HepG2 (cell line): Measurements from ENCODE around the gene COL4A2. TPM values are rescaled to one million over a fixed set of nuclear protein-coding genes. Genes with fewer than 3 reads are reported as not detected.

Source experiments
- ATAC-seq: fragments of 200-7000 bp; cut with Tn5 transposase; 3 replicates; pipeline ENCODE4 v1.9.1; 2020; ENCODE audit warnings: mild to moderate bottlenecking, moderate library complexity
- BruUV-seq: library from RNA; stranded (reverse); fragments of 400-500 nt; replicated peaks from 2 replicates; lab custom pipeline; 2021; lab: Mats Ljungman, UMichigan
- CTCF ChIA-PET: fragments of 300-600 bp; formaldehyde crosslinking; extraction: SDS; loops from one replicate; lab custom pipeline; 2021; ENCODE audit warnings: low total read pairs, inconsistent platforms, low intra/inter-chr PET ratio; lab: Yijun Ruan, JAX
- POLR2A ChIA-PET: fragments of 350-600 bp; sonication (Branson Sonifier 250); formaldehyde crosslinking; loops from one replicate; lab custom pipeline; 2020; ENCODE audit warnings: antibody characterized with exemption, inconsistent platforms; lab: Yijun Ruan, JAX
- DNase-seq: peaks from one replicate; pipeline ENCODE4 v3.0.0-alpha.2; 2015; ENCODE audit warnings: low spot score
- FAIRE-seq: peaks from 3 replicates; lab custom pipeline; 2011; peaks lifted over from hg19 to GRCh38; lab: Jason Lieb, UNC
- H2AFZ ChIP-seq: one replicate; pipeline ENCODE4 v1.6.1; 2011; ENCODE audit warnings: low read length, inconsistent platforms
- H3K27ac ChIP-seq: fragments of 300-600 bp; 3 replicates; pipeline ENCODE4 v1.8.0; 2011; ENCODE audit warnings: mixed run types, mild to moderate bottlenecking, mixed read lengths, low read length, inconsistent platforms; ENCODE audit not compliant: insufficient read depth; ENCODE audit errors: extremely low read length
- H3K27me3 ChIP-seq, 2 experiments: fragments of 200-600 bp in 1 of 2; 2 replicates in 1 of 2; 3 replicates in 1 of 2; pipeline versions ENCODE4 v1.6.0 to v1.8.0; 2011; ENCODE audit warnings: low read length in 2 of 2, mild to moderate bottlenecking in 2 of 2, moderate library complexity in 2 of 2, inconsistent platforms in 1 of 2; ENCODE audit not compliant: insufficient read depth in 2 of 2, control insufficient read depth in 1 of 2
- H3K36me3 ChIP-seq, 2 experiments: fragments of 200-600 bp in 1 of 2; replicated peaks in 1 of 2; 2 replicates in 1 of 2; 3 replicates in 1 of 2; pipeline versions ENCODE4 v1.5.1 to v1.8.0; 2011; ENCODE audit warnings: low read length in 2 of 2, inconsistent platforms in 1 of 2; ENCODE audit not compliant: insufficient read depth in 2 of 2, control insufficient read depth in 1 of 2
- H3K4me1 ChIP-seq: 2 replicates; pipeline ENCODE4 v1.5.1; 2012; ENCODE audit warnings: low read length, inconsistent platforms; ENCODE audit not compliant: insufficient read depth
- H3K4me2 ChIP-seq: 2 replicates; pipeline ENCODE4 v1.6.0; 2011; ENCODE audit warnings: low read depth, low read length, inconsistent platforms
- H3K4me3 ChIP-seq, 3 experiments: fragments of 200-600 bp in 1 of 3; sonication (generic), shearing (Covaris generic) in 1 of 3; replicated peaks in 1 of 3; 2 replicates each; pipeline ENCODE4 v1.5.1; 2011 to 2016; ENCODE audit warnings: low read length in 3 of 3, inconsistent platforms in 2 of 3, low read depth in 2 of 3, mild to moderate bottlenecking in 2 of 3, control low read depth in 1 of 3, mixed read lengths in 1 of 3; ENCODE audit not compliant: insufficient read depth in 1 of 3
- H3K79me2 ChIP-seq: one replicate; pipeline ENCODE4 v1.6.1; 2011; ENCODE audit warnings: low read length, inconsistent platforms; ENCODE audit not compliant: insufficient read depth
- H3K9ac ChIP-seq: 2 replicates; pipeline ENCODE4 v1.6.0; 2011; ENCODE audit warnings: mild to moderate bottlenecking, low read depth, low read length, inconsistent platforms; ENCODE audit not compliant: insufficient read depth
- H3K9me3 ChIP-seq: 2 replicates; pipeline ENCODE4 v1.5.1; 2012; ENCODE audit warnings: mild to moderate bottlenecking, low read length
- H4K20me1 ChIP-seq: 2 replicates; pipeline ENCODE4 v1.6.0; 2011; ENCODE audit warnings: inconsistent platforms, mild to moderate bottlenecking, low read length, moderate library complexity; ENCODE audit not compliant: insufficient read depth
- BRCA1 ChIP-seq: sonication (generic); formaldehyde crosslinking; IDR thresholded peaks from 2 replicates; pipeline ENCODE4 v1.4.0; 2020; ENCODE audit warnings: missing genetic modification reagents
- EEA1 ChIP-seq: sonication (generic); formaldehyde crosslinking; IDR thresholded peaks from 2 replicates; pipeline ENCODE4 v1.5.1; 2020; ENCODE audit warnings: mild to moderate bottlenecking, missing genetic modification reagents, borderline replicate concordance
- ESRRA ChIP-seq: sonication (generic); formaldehyde crosslinking; IDR thresholded peaks from 2 replicates; pipeline ENCODE4 v1.5.1; 2020; ENCODE audit warnings: mild to moderate bottlenecking, low read depth, missing genetic modification reagents
- FOSL2 ChIP-seq: sonication (generic); formaldehyde crosslinking; IDR thresholded peaks from 2 replicates; pipeline ENCODE4 v1.4.0; 2020; ENCODE audit warnings: missing genetic modification reagents
- FOXK2 ChIP-seq: fragments of 450-650 bp; IDR thresholded peaks from 2 replicates; pipeline ENCODE4 v1.6.1; 2016
- HINFP ChIP-seq: sonication (generic); formaldehyde crosslinking; IDR thresholded peaks from 2 replicates; pipeline ENCODE4 v1.4.0; 2020; ENCODE audit warnings: low read depth, mild to moderate bottlenecking, missing genetic modification reagents
- KDM5B ChIP-seq: sonication (generic); formaldehyde crosslinking; IDR thresholded peaks from 2 replicates; pipeline ENCODE4 v1.4.0; 2020; ENCODE audit warnings: missing genetic modification reagents, mild to moderate bottlenecking, borderline replicate concordance
- KMT2A ChIP-seq: sonication (generic); formaldehyde crosslinking; IDR thresholded peaks from 2 replicates; pipeline ENCODE4 v1.4.0; 2020; ENCODE audit warnings: missing genetic modification reagents
- LBX2 ChIP-seq: sonication (generic); formaldehyde crosslinking; IDR thresholded peaks from 2 replicates; pipeline ENCODE4 v1.5.0; 2020; ENCODE audit warnings: missing genetic modification reagents, mild to moderate bottlenecking, borderline replicate concordance
- MYPOP ChIP-seq: sonication (generic); formaldehyde crosslinking; IDR thresholded peaks from 2 replicates; pipeline ENCODE4 v1.8.1; 2023; ENCODE audit warnings: mild to moderate bottlenecking, moderate library complexity, missing genetic modification reagents
- TRAFD1 ChIP-seq: sonication (generic); formaldehyde crosslinking; IDR thresholded peaks from 2 replicates; pipeline ENCODE4 v1.5.1; 2020; ENCODE audit warnings: missing genetic modification reagents, mild to moderate bottlenecking, borderline replicate concordance
- YEATS4 ChIP-seq: sonication (generic); formaldehyde crosslinking; IDR thresholded peaks from 2 replicates; pipeline ENCODE4 v1.4.0; 2020; ENCODE audit warnings: missing genetic modification reagents, borderline replicate concordance
- ZBTB7B ChIP-seq: sonication (generic); formaldehyde crosslinking; IDR thresholded peaks from 2 replicates; pipeline ENCODE4 v1.4.0; 2020; ENCODE audit warnings: missing genetic modification reagents
- ZFP82 ChIP-seq: sonication (generic); formaldehyde crosslinking; IDR thresholded peaks from 2 replicates; pipeline ENCODE4 v1.5.1; 2020; ENCODE audit warnings: mild to moderate bottlenecking, missing genetic modification reagents, borderline replicate concordance
- ZNF572 ChIP-seq: sonication (generic); formaldehyde crosslinking; IDR thresholded peaks from 2 replicates; pipeline ENCODE4 v1.5.1; 2020; ENCODE audit warnings: mild to moderate bottlenecking, missing genetic modification reagents
- ZNF7 ChIP-seq: IDR thresholded peaks from 2 replicates; pipeline ENCODE4 v1.6.1; 2016; ENCODE audit warnings: missing biosample characterization, missing genetic modification reagents
- ZNF839 ChIP-seq: sonication (generic); formaldehyde crosslinking; IDR thresholded peaks from 2 replicates; pipeline ENCODE4 v1.4.0; 2020; ENCODE audit warnings: missing genetic modification reagents, mild to moderate bottlenecking, borderline replicate concordance
- ZSCAN12 ChIP-seq: sonication (generic); formaldehyde crosslinking; IDR thresholded peaks from 2 replicates; pipeline ENCODE4 v1.9.0; 2021; ENCODE audit warnings: mild to moderate bottlenecking, missing genetic modification reagents
- WGBS: methylation state at CpG from one replicate; pipeline ENCODE4 v1.1.6; 2017; ENCODE audit warnings: low lambda C conversion rate; 5-methylcytosine and 5-hydroxymethylcytosine counted together
- in situ Hi-C: cut with HindIII; loops from 2 replicates; pipeline ENCODE4 v1.10.0; 2017; ENCODE audit warnings: low pct_unique_long_range_greater_than_20kb; ENCODE audit not compliant: extremely low pct_ligation_motif_present
- intact Hi-C: fragments of 100-400 bp; cut with micrococcal nuclease; formaldehyde crosslinking; loops from one replicate; pipeline ENCODE4 v1.10.0; 2022; ENCODE audit not compliant: unreplicated experiment
- polyA plus RNA-seq, 8 experiments: library from polyadenylated mRNA; depleted of rRNA in 3 of 8; stranded (reverse) in 7 of 8; unstranded in 1 of 8; fragments of >200 nt; fragmentation: Illumina TruSeq in 4 of 8; extraction: Trizol in 4 of 8; gene quantifications; 2 replicates each; pipeline versions ENCODE4 v1.2.1 to v1.2.3, GENCODE V29; 2011 to 2016; ENCODE audit warnings: low read depth in 4 of 8, missing spikeins in 1 of 8, mixed read lengths in 1 of 8; ENCODE audit not compliant: insufficient read depth in 1 of 8
- total RNA-seq, 5 experiments: library from RNA; depleted of rRNA; stranded (reverse); fragments of >200 nt; fragmentation: Illumina TruSeq; extraction: Trizol; gene quantifications; 2 replicates each; pipeline ENCODE4 v1.2.3, GENCODE V29; 2016; ENCODE audit warnings: low read depth in 1 of 5

COL4A2 gene
- total and polyA plus RNA-seq, 2 of the 13 experiments (the other 11 are each of a cell fraction or from before 2014, with no cell fraction given), result 0.22 to 1.9 TPM

GRCh38 chr13:110503979-110504499 lies 197.0 kb downstream of the COL4A2 start:
- ATAC-seq, result peak; percentile 12; the same call in 1 of the 3 replicates
- WGBS, result 94% methylated on average over 9 of the region's 18 CpGs
- H3K27me3 ChIP-seq, result 0 out of 5 replicates have a peak, but pooled peaks cover 0 to 5% of the 10 kb centered on the region in 2 experiments
- no peak overlapping the region for H3K9ac ChIP-seq
- H3K4me3 ChIP-seq, result no peak overlapping the region
- in situ Hi-C loops, result no loop called here
- no TSS peak for BruUV-seq
- no peaks in the 10 kb centered on the region for H3K79me2 ChIP-seq
- no peak for DNase-seq
- no peaks in the 10 kb centered on the region; the same call in 1 of the 2 replicates for H3K9me3 ChIP-seq
- no peaks in the 10 kb centered on the region for H4K20me1 ChIP-seq
- POLR2A ChIA-PET, result no interaction called here
- H2AFZ ChIP-seq, result no peak overlapping the region
- peaks cover 27% of the 10 kb centered on the region for H3K4me1 ChIP-seq
- TF ChIP-seq ZFP82 (CRISPR knock-in tag) (no peak), EEA1 (CRISPR knock-in tag) (no peak), LBX2 (CRISPR knock-in tag) (no peak), ZBTB7B (no peak), FOSL2 (CRISPR knock-in tag) (no peak), FOXK2 (no peak), KMT2A (CRISPR knock-in tag) (no peak), BRCA1 (CRISPR knock-in tag) (no peak), MYPOP (CRISPR knock-in tag) (no peak), ESRRA (CRISPR knock-in tag) (no peak), ZSCAN12 (CRISPR knock-in tag) (no peak), ZNF572 (CRISPR knock-in tag) (no peak), ZNF7 (CRISPR knock-in tag) (no peak), KDM5B (no peak), TRAFD1 (CRISPR knock-in tag) (no peak), YEATS4 (CRISPR knock-in tag) (no peak), ZNF839 (CRISPR knock-in tag) (no peak), HINFP (CRISPR knock-in tag) (no peak)
- TF ChIP-seq, all 625 proteins: peak for 0
- CTCF ChIA-PET, result no interaction called here
- intact Hi-C loops, result no loop called here
- H3K27ac ChIP-seq, result no peak overlapping the region
- no peak for FAIRE-seq
- no peaks in the 10 kb centered on the region for H3K36me3 ChIP-seq
- no peak overlapping the region for H3K4me2 ChIP-seq
